GM23338 (cell line): Measurements from ENCODE around the gene NCKAP5.

ENCODE experiments used
- CTCF ChIP-seq, 2 experiments: fragments of 200-600 bp in 1 of 2; sonication (generic) in 1 of 2; conservative IDR thresholded peaks; 2 replicates each; pipeline versions ENCODE4 v1.5.1 to v1.6.1; 2016 to 2017; ENCODE audit warnings: antibody characterized with exemption in 2 of 2, low read depth in 2 of 2, mild to moderate bottlenecking in 2 of 2, moderate library complexity in 1 of 2
- EZH2 ChIP-seq: fragments of 200-600 bp; sonication (generic); IDR thresholded peaks from one replicate; pipeline ENCODE4 v1.8.0; 2017; ENCODE audit warnings: antibody characterized with exemption, mild to moderate bottlenecking, low read depth; ENCODE audit not compliant: unreplicated experiment
- EZH2phosphoT487 ChIP-seq: fragments of 200-600 bp; sonication (generic); IDR thresholded peaks from one replicate; pipeline ENCODE4 v1.8.1; 2018; ENCODE audit warnings: antibody characterized with exemption; ENCODE audit not compliant: unreplicated experiment
- NANOG ChIP-seq: IDR thresholded peaks from 2 replicates; pipeline ENCODE4 v1.6.1; 2016; ENCODE audit warnings: antibody characterized with exemption, borderline replicate concordance
- POLR2AphosphoS5 ChIP-seq: IDR thresholded peaks from 2 replicates; pipeline ENCODE4 v1.6.1; 2016; ENCODE audit warnings: antibody characterized with exemption, low read depth
- REST ChIP-seq: IDR thresholded peaks from one replicate; pipeline ENCODE4 v1.6.1; 2018; ENCODE audit warnings: antibody characterized with exemption; ENCODE audit not compliant: unreplicated experiment
- STAT1 ChIP-seq: IDR thresholded peaks from one replicate; pipeline ENCODE4 v1.6.1; 2016; ENCODE audit warnings: antibody characterized with exemption; ENCODE audit not compliant: unreplicated experiment
- ZNF114 ChIP-seq: fragments of 250-450 bp; sonication (Bioruptor Pico); IDR thresholded peaks from 2 replicates; pipeline ENCODE4 v1.5.0; 2020; ENCODE audit warnings: mild to moderate bottlenecking, moderate library complexity
- ZNF331 ChIP-seq: fragments of 250-450 bp; sonication (Bioruptor Pico); IDR thresholded peaks from 2 replicates; pipeline ENCODE4 v1.5.0; 2020; ENCODE audit warnings: low read depth, mild to moderate bottlenecking, moderate library complexity
- TF ChIP-seq, protein P1 (sequence below): IDR thresholded peaks from 2 replicates; pipeline ENCODE4 v1.6.1; 2016; ENCODE audit warnings: antibody characterized with exemption

- TF ChIP-seq REST (no peak), CTCF (conservative IDR thresholded peaks at IDR 0.05; ENCODE audit: low read depth in 2 of 2) (no peak), EZH2phosphoT487 (no peak), EZH2 (no peak), POLR2AphosphoS5 (no peak), NANOG (no peak), ZNF114 (no peak), ZNF331 (no peak), STAT1 (no peak)
- TF ChIP-seq, protein P1, sequence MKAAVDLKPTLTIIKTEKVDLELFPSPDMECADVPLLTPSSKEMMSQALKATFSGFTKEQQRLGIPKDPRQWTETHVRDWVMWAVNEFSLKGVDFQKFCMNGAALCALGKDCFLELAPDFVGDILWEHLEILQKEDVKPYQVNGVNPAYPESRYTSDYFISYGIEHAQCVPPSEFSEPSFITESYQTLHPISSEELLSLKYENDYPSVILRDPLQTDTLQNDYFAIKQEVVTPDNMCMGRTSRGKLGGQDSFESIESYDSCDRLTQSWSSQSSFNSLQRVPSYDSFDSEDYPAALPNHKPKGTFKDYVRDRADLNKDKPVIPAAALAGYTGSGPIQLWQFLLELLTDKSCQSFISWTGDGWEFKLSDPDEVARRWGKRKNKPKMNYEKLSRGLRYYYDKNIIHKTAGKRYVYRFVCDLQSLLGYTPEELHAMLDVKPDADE: no peak
Measured at GRCh38 chr2:133130548-133131246, 437.6 kb downstream of the NCKAP5 start.
